Astrocyte of the cerebellum (primary cell): ENCODE measurements around the gene AIG1.

Experiments
- DNase-seq: peaks from one replicate; pipeline ENCODE4 v3.0.0-alpha.2; 2011; ENCODE audit warnings: low read depth
- H3K4me3 ChIP-seq: 2 replicates; pipeline ENCODE4 v1.5.1; 2011; ENCODE audit warnings: mild to moderate bottlenecking, low read depth, low read length, moderate library complexity
- CTCF ChIP-seq: IDR thresholded peaks from 2 replicates; pipeline ENCODE4 v1.5.1; 2012; ENCODE audit warnings: low read length, low read depth, moderate library complexity, mild to moderate bottlenecking; ENCODE audit errors: missing control alignments
- in situ Hi-C: cut with HindIII; loops from 2 replicates; pipeline ENCODE4 v1.10.0; 2017; ENCODE audit warnings: low sequenced_read_pairs

Gene AIG1

GRCh38 chr6:143151381-143151780 lies 90.7 kb downstream of the AIG1 start:
- no peak overlapping the region for H3K4me3 ChIP-seq
- in situ Hi-C loops, result no loop called here
- DNase-seq, result no peak
- TF ChIP-seq CTCF, result no peak

GRCh38 chr6:143155681-143156080 lies 95.0 kb downstream of the AIG1 start:
- in situ Hi-C loops, result no loop called here
- DNase-seq, result no peak
- H3K4me3 ChIP-seq, result no peak overlapping the region
- TF ChIP-seq CTCF, result no peak

GRCh38 chr6:143157131-143157530 lies 96.4 kb downstream of the AIG1 start:
- H3K4me3 ChIP-seq, result no peak overlapping the region
- TF ChIP-seq CTCF, result no peak
- no peak for DNase-seq
- in situ Hi-C loops, result no loop called here

GRCh38 chr6:143158113-143158581 lies 97.5 kb downstream of the AIG1 start:
- TF ChIP-seq CTCF, result no peak
- in situ Hi-C loops, result no loop called here
- H3K4me3 ChIP-seq, result no peak overlapping the region
- no peak for DNase-seq

GRCh38 chr6:143159001-143159400 lies 98.3 kb downstream of the AIG1 start:
- no peak overlapping the region for H3K4me3 ChIP-seq
- no peak for TF ChIP-seq CTCF
- DNase-seq, result no peak
- in situ Hi-C loops, result no loop called here

- in situ Hi-C loops, result no loop called here
- no peak for DNase-seq
Observed at GRCh38 chr6:143160015-143160414, 99.3 kb downstream of the AIG1 start.

More at GRCh38 chr6:143160015-143160414, 99.3 kb downstream of the AIG1 start:
- TF ChIP-seq CTCF, result no peak
- H3K4me3 ChIP-seq, result no peak overlapping the region
